Measurements from ENCODE around the gene RHBDL3. TPM values are rescaled to one million over a fixed set of nuclear protein-coding genes. Genes with fewer than 3 reads are reported as not detected.
A peak's percentile ranks its signal among the peaks of the same experiment; 100 is the strongest.

RHBDL3 gene
- total and polyA plus RNA-seq, 9 donors, result 0.83 to 5.6 (median 2.0) TPM

DNA sequence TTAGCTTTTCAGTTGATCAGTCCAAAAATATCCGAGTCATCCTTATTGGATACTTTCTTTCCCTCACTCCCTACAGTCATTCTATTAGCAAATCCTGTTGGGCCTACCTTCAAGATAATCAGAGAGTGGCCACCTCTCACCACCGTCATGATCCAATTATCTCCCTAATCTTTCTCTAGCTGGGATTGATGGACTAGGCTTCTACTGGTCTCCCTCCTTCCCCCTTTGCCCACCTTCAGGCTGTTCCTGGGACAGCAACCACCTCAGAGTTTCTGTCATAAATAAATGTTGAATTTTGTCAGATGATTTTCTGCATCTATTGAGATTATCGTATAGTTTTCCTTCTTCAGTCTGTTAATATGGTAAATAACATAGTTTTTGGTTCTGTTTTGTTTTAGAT, 16.2 kb upstream of the RHBDL3 start:
- H3K36me3 ChIP-seq, result no peaks in the 10 kb centered on the region
- no peak overlapping the region for H3K4me3 ChIP-seq
- intact Hi-C loops (cut with DNase I), result no loop called here
- H3K27ac ChIP-seq, result no peak overlapping the region
- H3K9me3 ChIP-seq, result no peaks in the 10 kb centered on the region
- no peak for DNase-seq
- no peaks in the 10 kb centered on the region for H3K27me3 ChIP-seq
- no peaks in the 10 kb centered on the region for H3K4me1 ChIP-seq (ENCODE audit: insufficient read depth)
- 77 to 89% (median 80%) methylated on average over 3 of the region's 3 CpGs for WGBS, 3 donors
- TF ChIP-seq EP300 (IDR thresholded peaks at IDR 0.05), result no peak
- TF ChIP-seq, protein P1, sequence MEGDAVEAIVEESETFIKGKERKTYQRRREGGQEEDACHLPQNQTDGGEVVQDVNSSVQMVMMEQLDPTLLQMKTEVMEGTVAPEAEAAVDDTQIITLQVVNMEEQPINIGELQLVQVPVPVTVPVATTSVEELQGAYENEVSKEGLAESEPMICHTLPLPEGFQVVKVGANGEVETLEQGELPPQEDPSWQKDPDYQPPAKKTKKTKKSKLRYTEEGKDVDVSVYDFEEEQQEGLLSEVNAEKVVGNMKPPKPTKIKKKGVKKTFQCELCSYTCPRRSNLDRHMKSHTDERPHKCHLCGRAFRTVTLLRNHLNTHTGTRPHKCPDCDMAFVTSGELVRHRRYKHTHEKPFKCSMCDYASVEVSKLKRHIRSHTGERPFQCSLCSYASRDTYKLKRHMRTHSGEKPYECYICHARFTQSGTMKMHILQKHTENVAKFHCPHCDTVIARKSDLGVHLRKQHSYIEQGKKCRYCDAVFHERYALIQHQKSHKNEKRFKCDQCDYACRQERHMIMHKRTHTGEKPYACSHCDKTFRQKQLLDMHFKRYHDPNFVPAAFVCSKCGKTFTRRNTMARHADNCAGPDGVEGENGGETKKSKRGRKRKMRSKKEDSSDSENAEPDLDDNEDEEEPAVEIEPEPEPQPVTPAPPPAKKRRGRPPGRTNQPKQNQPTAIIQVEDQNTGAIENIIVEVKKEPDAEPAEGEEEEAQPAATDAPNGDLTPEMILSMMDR (IDR thresholded peaks at IDR 0.05), result no peak
- TF ChIP-seq POLR2A (IDR thresholded peaks at IDR 0.05), result no peak

- peak; percentile 73 to 86 (median 83) for DNase-seq
- H3K9me3 ChIP-seq, result no peaks in the 10 kb centered on the region
- H3K36me3 ChIP-seq, result no peaks in the 10 kb centered on the region
- H3K27me3 ChIP-seq, result no peaks in the 10 kb centered on the region
- no peak overlapping the region for H3K4me3 ChIP-seq
- intact Hi-C loops (cut with DNase I), result loop anchor here in 3 of 4 donors (5.0 to 10.0 kb wide), 3 partner anchors 62 to 69 kb away; no protein-coding TSS in a partner anchor
- no peak for TF ChIP-seq POLR2A (IDR thresholded peaks at IDR 0.05)
- TF ChIP-seq, protein P1 (IDR thresholded peaks at IDR 0.05), result peak; percentile 86 to 89 (median 87)
- peaks cover 13% of the 10 kb centered on the region for H3K4me1 ChIP-seq (ENCODE audit: insufficient read depth)
- 56 to 60% (median 59%) methylated on average over 12 of the region's 12 CpGs for WGBS, 3 donors
- H3K27ac ChIP-seq, result no peak overlapping the region
Measured at GRCh38 chr17:32253117-32253611, 12.5 kb upstream of the RHBDL3 start.

- TF ChIP-seq, protein P1 (IDR thresholded peaks at IDR 0.05), result no peak
- TF ChIP-seq POLR2A (IDR thresholded peaks at IDR 0.05) (no peak), EP300 (IDR thresholded peaks at IDR 0.05) (no peak)
- Histone ChIP-seq H3K4me1 (ENCODE audit: insufficient read depth) (peaks cover 13% of the 10 kb centered on the region), H3K27ac (no peak overlapping the region), H3K36me3 (no peaks in the 10 kb centered on the region), H3K4me3 (no peak overlapping the region), H3K9me3 (no peaks in the 10 kb centered on the region), H3K27me3 (no peaks in the 10 kb centered on the region)
- intact Hi-C loops (cut with DNase I), result loop anchor here in 1 of 4 donors (10.0 kb wide), 1 partner anchor 59 kb away; no protein-coding TSS in a partner anchor
- 6 to 22% (median 9%) methylated on average over 9 of the region's 9 CpGs for WGBS, 3 donors
- peak in 1 of 5 donors; percentile 29 for DNase-seq
Measured at GRCh38 chr17:32256012-32256700, 9.5 kb upstream of the RHBDL3 start.

DNA sequence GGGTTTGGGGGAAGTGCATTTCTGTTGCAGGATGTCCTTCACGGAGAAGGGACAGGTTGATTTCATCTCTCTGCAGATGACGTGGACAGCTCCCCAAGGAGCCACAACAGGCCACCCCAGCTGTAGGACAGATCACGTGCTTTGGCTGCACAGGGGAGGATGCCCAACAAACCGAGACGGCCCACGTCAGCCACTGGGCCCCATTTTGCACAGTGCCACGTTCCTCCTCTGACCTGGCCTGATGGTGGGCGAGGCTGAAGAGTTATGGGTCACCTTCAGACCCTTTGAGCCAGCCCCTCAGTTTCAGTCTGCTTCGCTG, 9.0 kb upstream of the RHBDL3 start:
- Histone ChIP-seq H3K36me3 (no peaks in the 10 kb centered on the region), H3K27me3 (no peaks in the 10 kb centered on the region), H3K4me3 (no peak overlapping the region), H3K4me1 (ENCODE audit: insufficient read depth) (peaks cover 13% of the 10 kb centered on the region), H3K9me3 (no peaks in the 10 kb centered on the region), H3K27ac (no peak overlapping the region)
- 35 to 61% (median 61%) methylated on average over 9 of the region's 9 CpGs for WGBS, 3 donors
- DNase-seq, result no peak
- no peak for TF ChIP-seq POLR2A (IDR thresholded peaks at IDR 0.05)
- intact Hi-C loops (cut with DNase I), result loop anchor here in 1 of 4 donors (10.0 kb wide), 1 partner anchor 58 kb away; no protein-coding TSS in a partner anchor

Data from ovary (tissue), 9 donors.